HFFc6 (cell line): Measurements from ENCODE around the gene SLC13A4. TPM values are rescaled to one million over a fixed set of nuclear protein-coding genes. Genes with fewer than 3 reads are reported as not detected.
"Not testable (repeated sequence)": the region's sequence is repeated elsewhere in the genome, so short reads cannot be mapped to it uniquely, and the experiment has no call there.

Experiments used
- DNase-seq: peaks from one replicate; pipeline ENCODE4 v3.0.0-alpha.2; 2018
- H3K27ac Mint-ChIP-seq: 2 replicates; pipeline ENCODE4 v1.8.0; 2020; ENCODE audit warnings: mild to moderate bottlenecking, mixed read lengths
- H3K27me3 Mint-ChIP-seq: 2 replicates; pipeline ENCODE4 v1.8.0; 2021; ENCODE audit warnings: mild to moderate bottlenecking, moderate library complexity, mixed read lengths; ENCODE audit not compliant: insufficient read depth
- H3K36me3 Mint-ChIP-seq: 2 replicates; pipeline ENCODE4 v1.8.0; 2021; ENCODE audit warnings: low read depth, mixed read lengths
- H3K4me1 Mint-ChIP-seq: 2 replicates; pipeline ENCODE4 v1.8.0; 2020; ENCODE audit warnings: low read depth, mixed read lengths
- H3K4me3 Mint-ChIP-seq: 2 replicates; pipeline ENCODE4 v1.8.0; 2020; ENCODE audit warnings: mild to moderate bottlenecking, moderate library complexity, mixed read lengths
- H3K9me3 Mint-ChIP-seq: 2 replicates; pipeline ENCODE4 v1.8.0; 2020; ENCODE audit warnings: mild to moderate bottlenecking, mixed read lengths
- total RNA-seq, 6 experiments: library from RNA; stranded (reverse); fragmentation: NEBNext Ultra II Directional; extraction: Animal tissue kit (Norgen Biotek cat#: 25700); gene quantifications; 2 replicates in 1 of 6; 3 replicates in 5 of 6; pipeline ENCODE4 v1.2.3, GENCODE V29; 2021
- TF ChIP-seq, protein P1 (sequence below): fragments of 200-600 bp; sonication (generic); IDR thresholded peaks from 2 replicates; pipeline ENCODE4 v1.5.0; 2021; ENCODE audit warnings: antibody characterized with exemption, mild to moderate bottlenecking

SLC13A4 gene
- total RNA-seq, 6 experiments from 2014 or later, result 0.24 to 1.2 (median 0.68) TPM; not detected in 1

DNA sequence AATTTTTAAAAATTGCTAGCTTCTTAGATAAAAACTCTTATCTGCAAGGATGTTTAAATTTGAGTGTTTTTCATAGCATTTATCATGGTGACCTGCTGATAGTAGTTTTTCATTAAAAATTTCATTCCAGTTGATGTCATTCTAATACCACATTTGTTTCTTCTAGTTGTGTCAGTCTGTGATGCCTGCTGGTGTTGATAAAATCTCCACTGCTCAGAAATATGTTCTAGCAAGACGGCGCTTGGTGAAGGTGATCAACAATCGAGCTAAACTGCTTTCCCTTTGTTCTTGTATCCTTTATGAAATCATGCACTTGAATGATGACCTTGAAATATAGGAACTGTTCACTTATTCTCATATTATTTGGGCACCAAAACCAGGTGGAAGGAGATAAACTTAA lies 83.3 kb downstream of the SLC13A4 start:
- TF ChIP-seq, protein P1, sequence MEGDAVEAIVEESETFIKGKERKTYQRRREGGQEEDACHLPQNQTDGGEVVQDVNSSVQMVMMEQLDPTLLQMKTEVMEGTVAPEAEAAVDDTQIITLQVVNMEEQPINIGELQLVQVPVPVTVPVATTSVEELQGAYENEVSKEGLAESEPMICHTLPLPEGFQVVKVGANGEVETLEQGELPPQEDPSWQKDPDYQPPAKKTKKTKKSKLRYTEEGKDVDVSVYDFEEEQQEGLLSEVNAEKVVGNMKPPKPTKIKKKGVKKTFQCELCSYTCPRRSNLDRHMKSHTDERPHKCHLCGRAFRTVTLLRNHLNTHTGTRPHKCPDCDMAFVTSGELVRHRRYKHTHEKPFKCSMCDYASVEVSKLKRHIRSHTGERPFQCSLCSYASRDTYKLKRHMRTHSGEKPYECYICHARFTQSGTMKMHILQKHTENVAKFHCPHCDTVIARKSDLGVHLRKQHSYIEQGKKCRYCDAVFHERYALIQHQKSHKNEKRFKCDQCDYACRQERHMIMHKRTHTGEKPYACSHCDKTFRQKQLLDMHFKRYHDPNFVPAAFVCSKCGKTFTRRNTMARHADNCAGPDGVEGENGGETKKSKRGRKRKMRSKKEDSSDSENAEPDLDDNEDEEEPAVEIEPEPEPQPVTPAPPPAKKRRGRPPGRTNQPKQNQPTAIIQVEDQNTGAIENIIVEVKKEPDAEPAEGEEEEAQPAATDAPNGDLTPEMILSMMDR, result no peak
- no peaks in the 10 kb centered on the region for H3K9me3 Mint-ChIP-seq
- H3K36me3 Mint-ChIP-seq, result peaks cover 11% of the 10 kb centered on the region
- no peaks in the 10 kb centered on the region for H3K4me1 Mint-ChIP-seq
- no peak for DNase-seq
- H3K27ac Mint-ChIP-seq, result no peak overlapping the region
- H3K4me3 Mint-ChIP-seq, result no peak overlapping the region
- H3K27me3 Mint-ChIP-seq, result no peaks in the 10 kb centered on the region

DNA sequence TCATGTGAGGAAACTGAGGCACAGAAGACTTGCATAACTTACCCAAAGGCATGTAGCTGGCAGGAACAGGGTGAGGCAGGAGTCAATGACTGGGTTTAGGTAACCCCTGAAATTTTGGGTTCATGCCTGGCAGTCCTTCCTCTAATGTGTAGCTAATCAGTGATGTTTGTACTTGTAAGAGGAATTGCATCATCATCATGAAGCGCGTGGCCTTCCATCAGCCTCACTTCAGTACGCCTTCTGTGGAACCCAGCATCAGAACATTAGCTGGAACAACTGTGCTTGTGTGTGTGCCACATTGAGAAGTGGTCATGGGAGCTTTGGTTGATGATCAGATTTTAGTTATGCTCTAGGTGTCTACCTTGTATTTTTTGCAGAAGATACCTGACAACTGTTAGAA lies 83.8 kb downstream of the SLC13A4 start:
- Mint-ChIP-seq H3K4me1 (no peaks in the 10 kb centered on the region), H3K9me3 (no peaks in the 10 kb centered on the region), H3K36me3 (peaks cover 13% of the 10 kb centered on the region), H3K27me3 (no peaks in the 10 kb centered on the region; the same call in 1 of the 2 replicates), H3K4me3 (no peak overlapping the region), H3K27ac (no peak overlapping the region; the same call in 1 of the 2 replicates)
- no peak for DNase-seq
- TF ChIP-seq, protein P1, result no peak

DNA sequence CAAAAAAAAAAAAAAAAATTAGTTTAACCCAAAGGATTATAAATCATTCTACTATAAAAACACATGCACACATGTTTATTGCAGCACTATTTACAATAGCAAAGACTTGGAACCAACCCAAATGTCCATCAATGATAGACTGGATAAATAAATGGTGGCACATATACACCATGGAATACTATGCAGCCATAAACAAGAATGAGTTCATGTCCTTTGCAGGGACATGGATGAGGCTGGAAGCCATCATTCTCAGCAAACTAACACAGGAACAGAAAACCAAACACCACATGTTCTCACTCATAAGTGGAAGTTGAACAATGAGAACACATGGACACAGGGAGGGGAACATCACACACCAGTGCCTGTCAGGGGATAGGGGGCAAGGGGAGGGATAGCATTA lies 88.3 kb downstream of the SLC13A4 start:
- not testable (repeated sequence) for DNase-seq, H3K9me3 Mint-ChIP-seq, H3K27ac Mint-ChIP-seq, H3K4me1 Mint-ChIP-seq, H3K27me3 Mint-ChIP-seq, H3K4me3 Mint-ChIP-seq
- peaks cover 24% of the 10 kb centered on the region for H3K36me3 Mint-ChIP-seq

DNA sequence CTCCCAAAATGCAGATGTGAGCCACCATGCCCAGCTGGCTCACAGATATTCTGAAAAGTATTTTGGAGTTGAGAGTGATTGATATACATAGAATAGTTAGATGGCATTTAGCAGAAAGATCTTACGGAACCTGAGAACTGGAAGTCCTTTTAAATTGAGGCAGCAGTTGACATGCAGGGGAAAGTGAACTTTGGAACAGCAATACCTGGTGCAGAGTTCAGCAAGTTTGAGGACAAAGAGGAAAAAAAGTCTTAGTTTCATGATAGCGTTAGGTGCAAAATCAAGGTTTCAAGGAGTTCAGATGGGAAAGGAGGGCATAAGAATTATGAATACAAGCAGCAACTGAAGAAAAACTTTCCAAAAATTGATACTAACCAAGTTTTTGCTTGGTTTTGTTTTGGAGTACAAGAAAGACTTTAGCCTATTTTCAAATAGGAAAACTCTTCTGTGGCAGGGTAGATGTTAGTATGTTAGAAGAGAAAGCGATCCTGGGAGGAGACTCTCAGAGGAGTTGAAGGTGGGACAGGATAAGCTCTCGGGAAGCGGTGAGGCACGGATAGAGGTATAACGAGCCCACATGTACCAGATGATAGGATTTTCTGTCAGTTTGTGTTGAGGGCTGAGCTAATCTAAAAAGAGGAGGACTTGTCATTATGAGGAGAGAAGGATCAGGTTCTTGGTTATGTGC lies 93.7 kb downstream of the SLC13A4 start:
- no peak overlapping the region for H3K4me3 Mint-ChIP-seq
- H3K9me3 Mint-ChIP-seq, result no peaks in the 10 kb centered on the region
- H3K36me3 Mint-ChIP-seq, result peaks cover 23% of the 10 kb centered on the region; the same call in 1 of the 2 replicates
- H3K27ac Mint-ChIP-seq, result no peak overlapping the region
- no peaks in the 10 kb centered on the region; the same call in 1 of the 2 replicates for H3K27me3 Mint-ChIP-seq
- TF ChIP-seq, protein P1, result no peak
- H3K4me1 Mint-ChIP-seq, result peaks cover 15% of the 10 kb centered on the region
- DNase-seq, result no peak

Other genes starting within 250 kb of the SLC13A4 start
- gene CNOT4, start 218.1 kb downstream of the SLC13A4 start, total RNA-seq, result 10 to 100 TPM; 23.2 to 27.3 (median 25.1) TPM
- 10 to 100 TPM; 32.3 to 54.7 (median 49.9) TPM for gene NUP205, start 170.3 kb downstream of the SLC13A4 start, total RNA-seq
- gene STMP1, start 65.7 kb downstream of the SLC13A4 start, total RNA-seq, result 10 to 100 TPM; 40.0 to 58.1 (median 51.7) TPM
- gene FAM180A, start 20.6 kb upstream of the SLC13A4 start, total RNA-seq, result 10 to 100 TPM in 5 of 6 experiments, 1 to 10 TPM in 1; 5.6 to 61.9 (median 53.3) TPM
- gene MTPN, start 249.2 kb upstream of the SLC13A4 start, total RNA-seq, result 100 to 1,000 TPM; 242 to 306 (median 273) TPM